Neural cell (in vitro differentiated cells): ENCODE measurements around the gene INO80. TPM values are rescaled to one million over a fixed set of nuclear protein-coding genes. Genes with fewer than 3 reads are reported as not detected.

Source experiments
- H2AFZ ChIP-seq: fragments of 200-600, 300-800 bp; sonication (generic), shearing (Covaris generic); 2 replicates; pipeline ENCODE4 v1.6.0; 2014; ENCODE audit warnings: low read depth, mild to moderate bottlenecking, antibody characterized with exemption, low read length, moderate library complexity
- H3F3A ChIP-seq: fragments of 200-600 bp; shearing (Covaris generic); 2 replicates; pipeline ENCODE4 v1.6.1; 2016; ENCODE audit warnings: mild to moderate bottlenecking, moderate library complexity, mixed read lengths, antibody characterized with exemption, low read length; ENCODE audit not compliant: insufficient read depth, poor library complexity, severe bottlenecking
- H3K27ac ChIP-seq: fragments of 200-600, 300-800 bp; sonication (generic), shearing (Covaris generic); 2 replicates; pipeline ENCODE4 v1.5.1; 2014; ENCODE audit warnings: mild to moderate bottlenecking, low read length, moderate library complexity
- H3K27me3 ChIP-seq: fragments of 300-800, 200-600 bp; sonication (generic), shearing (Covaris generic); 2 replicates; pipeline ENCODE4 v1.6.0; 2014; ENCODE audit warnings: mild to moderate bottlenecking, low read depth, low read length, moderate library complexity; ENCODE audit not compliant: insufficient read depth
- H3K36me3 ChIP-seq: fragments of 300-800, 200-600 bp; sonication (generic), shearing (Covaris generic); 2 replicates; pipeline ENCODE4 v1.5.1; 2014; ENCODE audit warnings: mild to moderate bottlenecking, antibody characterized with exemption, low read length, moderate library complexity; ENCODE audit not compliant: insufficient read depth
- H3K4me2 ChIP-seq: fragments of 300-800, 200-600 bp; sonication (generic), shearing (Covaris generic); 2 replicates; pipeline ENCODE4 v1.6.0; 2014; ENCODE audit warnings: mild to moderate bottlenecking, low read length
- H3K4me3 ChIP-seq: fragments of 300-800, 200-600 bp; sonication (generic), shearing (Covaris generic); 2 replicates; pipeline ENCODE4 v1.5.1; 2014; ENCODE audit warnings: mild to moderate bottlenecking, low read length, moderate library complexity
- H3K79me2 ChIP-seq: fragments of 200-600 bp; shearing (Covaris generic); replicated peaks from 2 replicates; pipeline ENCODE4 v1.6.0; 2014; ENCODE audit warnings: mild to moderate bottlenecking, low read length, moderate library complexity; ENCODE audit not compliant: insufficient read depth
- H3K9ac ChIP-seq: fragments of 300-800, 200-600 bp; sonication (generic), shearing (Covaris generic); 2 replicates; pipeline ENCODE4 v1.6.1; 2016; ENCODE audit warnings: mild to moderate bottlenecking, low read length, mixed read lengths
- H3K9me2 ChIP-seq: fragments of 200-600 bp; shearing (Covaris generic); 2 replicates; pipeline ENCODE4 v1.6.1; 2016; ENCODE audit warnings: mild to moderate bottlenecking, low read length, mixed read lengths; ENCODE audit not compliant: insufficient read depth
- H3K9me3 ChIP-seq: fragments of 200-600, 300-800 bp; sonication (generic), shearing (Covaris generic); 2 replicates; pipeline ENCODE4 v1.6.1; 2016; ENCODE audit warnings: mild to moderate bottlenecking, mixed run types, low read length, moderate library complexity, mixed read lengths
- H4K20me1 ChIP-seq: fragments of 200-600 bp; shearing (Covaris generic); 2 replicates; pipeline ENCODE4 v1.6.1; 2016; ENCODE audit warnings: mild to moderate bottlenecking, mixed run types; ENCODE audit not compliant: insufficient read depth
- EP300 ChIP-seq: fragments of 450-650 bp; conservative IDR thresholded peaks from 2 replicates; pipeline ENCODE4 v1.6.1; 2014; ENCODE audit warnings: antibody characterized with exemption, mild to moderate bottlenecking, moderate library complexity; ENCODE audit not compliant: poor library complexity, severe bottlenecking
- EZH2 ChIP-seq: fragments of 200-600, 300-800 bp; shearing (Covaris generic), sonication (generic); IDR thresholded peaks from 2 replicates; pipeline ENCODE4 v1.6.1; 2014; ENCODE audit warnings: antibody characterized with exemption, low read length, borderline replicate concordance, mild to moderate bottlenecking; ENCODE audit not compliant: insufficient read depth, poor library complexity, severe bottlenecking
- MXI1 ChIP-seq: fragments of 450-650 bp; conservative IDR thresholded peaks from 2 replicates; pipeline ENCODE4 v1.6.1; 2014; ENCODE audit warnings: antibody characterized with exemption, mild to moderate bottlenecking; ENCODE audit not compliant: poor library complexity, severe bottlenecking
- POLR2AphosphoS5 ChIP-seq: IDR thresholded peaks from 2 replicates; pipeline ENCODE4 v1.6.1; 2012
- RAD21 ChIP-seq: fragments of 450-650 bp; conservative IDR thresholded peaks from 2 replicates; pipeline ENCODE4 v1.6.1; 2014; ENCODE audit warnings: antibody characterized with exemption, mild to moderate bottlenecking, moderate library complexity
- SMC3 ChIP-seq: fragments of 450-650 bp; conservative IDR thresholded peaks from 2 replicates; pipeline ENCODE4 v1.6.1; 2014; ENCODE audit warnings: antibody characterized with exemption, mild to moderate bottlenecking, moderate library complexity; ENCODE audit not compliant: poor library complexity
- TAF1 ChIP-seq: IDR thresholded peaks from 2 replicates; pipeline ENCODE4 v1.6.1; 2012; ENCODE audit warnings: low read depth
- polyA plus RNA-seq: library from polyadenylated mRNA; depleted of rRNA; stranded (reverse); fragments of >200 nt; gene quantifications from 2 replicates; pipeline ENCODE4 v1.2.3, GENCODE V29; 2014
- TF ChIP-seq, protein P1 (sequence below): IDR thresholded peaks from 2 replicates; pipeline ENCODE4 v1.6.1; 2012; ENCODE audit warnings: borderline replicate concordance
- TF ChIP-seq, protein P2 (sequence below): fragments of 450-650 bp; IDR thresholded peaks from 2 replicates; pipeline ENCODE4 v1.5.1; 2014; ENCODE audit warnings: antibody characterized with exemption, mild to moderate bottlenecking, moderate library complexity; ENCODE audit not compliant: poor library complexity, severe bottlenecking

INO80 gene
- polyA plus RNA-seq, 1 donor from 2014 or later, result 8.4 TPM

DNA sequence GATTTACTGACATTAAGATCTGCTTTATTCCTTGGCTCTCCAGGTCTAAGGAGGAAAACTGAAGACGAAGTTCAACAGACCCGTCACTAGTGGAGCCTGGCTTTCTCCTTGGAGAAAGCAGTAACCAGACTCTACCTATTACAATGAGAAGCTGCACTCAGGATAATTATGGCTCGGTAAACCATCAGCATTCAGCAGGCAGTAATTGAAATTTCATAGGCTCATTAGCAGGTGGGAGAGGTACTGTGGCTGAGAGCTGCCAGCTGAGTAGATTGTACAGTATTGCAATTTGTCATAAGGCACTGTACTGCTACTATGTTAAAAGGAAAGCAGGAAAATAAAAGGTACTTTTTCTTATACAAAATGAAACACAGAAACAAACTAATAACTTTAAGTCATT lies 111.6 kb downstream of the INO80 start:
- Histone ChIP-seq H3K9ac (no peak overlapping the region), H3K9me2 (no peaks in the 10 kb centered on the region), H3K27ac (no peak overlapping the region), H2AFZ (no peak overlapping the region), H4K20me1 (no peaks in the 10 kb centered on the region), H3K27me3 (no peaks in the 10 kb centered on the region), H3F3A (no peaks in the 10 kb centered on the region), H3K9me3 (no peaks in the 10 kb centered on the region), H3K4me3 (no peak overlapping the region), H3K79me2 (no peaks in the 10 kb centered on the region), H3K36me3 (peaks cover 5% of the 10 kb centered on the region), H3K4me2 (no peak overlapping the region)
- TF ChIP-seq POLR2AphosphoS5 (no peak), SMC3 (no peak), TAF1 (no peak), EP300 (no peak), EZH2 (no peak), MXI1 (no peak), RAD21 (no peak)
- TF ChIP-seq, protein P1, sequence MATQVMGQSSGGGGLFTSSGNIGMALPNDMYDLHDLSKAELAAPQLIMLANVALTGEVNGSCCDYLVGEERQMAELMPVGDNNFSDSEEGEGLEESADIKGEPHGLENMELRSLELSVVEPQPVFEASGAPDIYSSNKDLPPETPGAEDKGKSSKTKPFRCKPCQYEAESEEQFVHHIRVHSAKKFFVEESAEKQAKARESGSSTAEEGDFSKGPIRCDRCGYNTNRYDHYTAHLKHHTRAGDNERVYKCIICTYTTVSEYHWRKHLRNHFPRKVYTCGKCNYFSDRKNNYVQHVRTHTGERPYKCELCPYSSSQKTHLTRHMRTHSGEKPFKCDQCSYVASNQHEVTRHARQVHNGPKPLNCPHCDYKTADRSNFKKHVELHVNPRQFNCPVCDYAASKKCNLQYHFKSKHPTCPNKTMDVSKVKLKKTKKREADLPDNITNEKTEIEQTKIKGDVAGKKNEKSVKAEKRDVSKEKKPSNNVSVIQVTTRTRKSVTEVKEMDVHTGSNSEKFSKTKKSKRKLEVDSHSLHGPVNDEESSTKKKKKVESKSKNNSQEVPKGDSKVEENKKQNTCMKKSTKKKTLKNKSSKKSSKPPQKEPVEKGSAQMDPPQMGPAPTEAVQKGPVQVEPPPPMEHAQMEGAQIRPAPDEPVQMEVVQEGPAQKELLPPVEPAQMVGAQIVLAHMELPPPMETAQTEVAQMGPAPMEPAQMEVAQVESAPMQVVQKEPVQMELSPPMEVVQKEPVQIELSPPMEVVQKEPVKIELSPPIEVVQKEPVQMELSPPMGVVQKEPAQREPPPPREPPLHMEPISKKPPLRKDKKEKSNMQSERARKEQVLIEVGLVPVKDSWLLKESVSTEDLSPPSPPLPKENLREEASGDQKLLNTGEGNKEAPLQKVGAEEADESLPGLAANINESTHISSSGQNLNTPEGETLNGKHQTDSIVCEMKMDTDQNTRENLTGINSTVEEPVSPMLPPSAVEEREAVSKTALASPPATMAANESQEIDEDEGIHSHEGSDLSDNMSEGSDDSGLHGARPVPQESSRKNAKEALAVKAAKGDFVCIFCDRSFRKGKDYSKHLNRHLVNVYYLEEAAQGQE, result no peak
- TF ChIP-seq, protein P2, sequence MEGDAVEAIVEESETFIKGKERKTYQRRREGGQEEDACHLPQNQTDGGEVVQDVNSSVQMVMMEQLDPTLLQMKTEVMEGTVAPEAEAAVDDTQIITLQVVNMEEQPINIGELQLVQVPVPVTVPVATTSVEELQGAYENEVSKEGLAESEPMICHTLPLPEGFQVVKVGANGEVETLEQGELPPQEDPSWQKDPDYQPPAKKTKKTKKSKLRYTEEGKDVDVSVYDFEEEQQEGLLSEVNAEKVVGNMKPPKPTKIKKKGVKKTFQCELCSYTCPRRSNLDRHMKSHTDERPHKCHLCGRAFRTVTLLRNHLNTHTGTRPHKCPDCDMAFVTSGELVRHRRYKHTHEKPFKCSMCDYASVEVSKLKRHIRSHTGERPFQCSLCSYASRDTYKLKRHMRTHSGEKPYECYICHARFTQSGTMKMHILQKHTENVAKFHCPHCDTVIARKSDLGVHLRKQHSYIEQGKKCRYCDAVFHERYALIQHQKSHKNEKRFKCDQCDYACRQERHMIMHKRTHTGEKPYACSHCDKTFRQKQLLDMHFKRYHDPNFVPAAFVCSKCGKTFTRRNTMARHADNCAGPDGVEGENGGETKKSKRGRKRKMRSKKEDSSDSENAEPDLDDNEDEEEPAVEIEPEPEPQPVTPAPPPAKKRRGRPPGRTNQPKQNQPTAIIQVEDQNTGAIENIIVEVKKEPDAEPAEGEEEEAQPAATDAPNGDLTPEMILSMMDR, result no peak

DNA sequence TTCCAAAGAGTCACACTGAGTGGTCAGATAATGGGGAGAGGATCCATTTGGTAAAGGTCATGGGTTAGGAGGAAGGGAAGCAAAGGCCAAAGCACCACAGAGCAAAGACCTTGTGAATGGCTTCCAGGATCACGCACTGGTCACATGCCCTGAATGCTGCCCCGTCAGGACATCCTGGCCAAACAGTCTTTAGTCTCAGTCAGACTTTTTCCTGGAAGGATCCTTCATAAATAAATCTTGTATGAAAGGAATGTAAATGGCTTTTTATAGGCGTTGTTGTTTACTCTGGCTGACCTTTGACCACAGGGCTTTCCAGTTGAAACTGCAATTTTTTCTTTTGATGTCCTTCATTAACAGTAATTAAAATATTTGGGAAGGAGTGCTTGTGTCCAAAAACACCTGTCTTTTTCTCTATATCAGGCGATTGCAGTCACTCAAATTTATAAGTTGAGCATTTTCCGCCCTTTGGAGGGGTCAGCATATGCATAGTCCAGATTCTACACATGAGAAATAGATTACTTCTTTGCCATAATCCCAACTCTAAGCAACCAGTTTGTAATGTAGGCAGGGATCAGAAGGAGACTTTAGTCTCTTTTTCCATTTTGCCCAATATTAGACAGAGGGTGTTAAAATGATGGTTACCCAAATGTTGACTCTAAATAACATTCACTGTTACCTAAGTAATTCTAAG lies 114.4 kb downstream of the INO80 start:
- Histone ChIP-seq H3K9ac (no peak overlapping the region), H3K27me3 (no peaks in the 10 kb centered on the region), H3K9me3 (no peaks in the 10 kb centered on the region), H3K4me3 (no peak overlapping the region), H3K9me2 (no peaks in the 10 kb centered on the region), H3K4me2 (no peak overlapping the region), H3K27ac (no peak overlapping the region), H4K20me1 (no peaks in the 10 kb centered on the region), H3F3A (no peaks in the 10 kb centered on the region), H3K36me3 (peaks cover 5% of the 10 kb centered on the region), H3K79me2 (no peaks in the 10 kb centered on the region), H2AFZ (no peak overlapping the region)
- TF ChIP-seq EP300, result no peak
- TF ChIP-seq, protein P2, result no peak
- TF ChIP-seq, protein P1, result no peak
- TF ChIP-seq MXI1, result no peak
- no peak for TF ChIP-seq POLR2AphosphoS5
- no peak for TF ChIP-seq TAF1
- TF ChIP-seq RAD21, result no peak
